Endothelial cell (in vitro differentiated cells): ENCODE results near the gene POLD3. TPM values are rescaled to one million over a fixed set of nuclear protein-coding genes. Genes with fewer than 3 reads are reported as not detected.
A peak's percentile ranks its signal among the peaks of the same experiment; 100 is the strongest.

Experiments used
- DNase-seq: peaks from one replicate; pipeline ENCODE4 v3.0.0; 2021; ENCODE audit warnings: low spot score
- H3K27ac Mint-ChIP-seq: one replicate; pipeline ENCODE4 v1.8.0; 2021; ENCODE audit warnings: mixed read lengths, inconsistent platforms; ENCODE audit not compliant: unreplicated experiment
- H3K27me3 Mint-ChIP-seq: one replicate; pipeline ENCODE4 v1.8.0; 2021; ENCODE audit warnings: mild to moderate bottlenecking, moderate library complexity, mixed read lengths, inconsistent platforms; ENCODE audit not compliant: unreplicated experiment
- H3K36me3 Mint-ChIP-seq: one replicate; pipeline ENCODE4 v1.8.0; 2021; ENCODE audit warnings: mild to moderate bottlenecking, low read depth, mixed read lengths, inconsistent platforms; ENCODE audit not compliant: unreplicated experiment
- H3K4me1 Mint-ChIP-seq: one replicate; pipeline ENCODE4 v1.8.0; 2021; ENCODE audit warnings: mild to moderate bottlenecking, mixed read lengths, inconsistent platforms; ENCODE audit not compliant: unreplicated experiment
- H3K4me3 Mint-ChIP-seq: one replicate; pipeline ENCODE4 v1.8.0; 2021; ENCODE audit warnings: mild to moderate bottlenecking, mixed read lengths, inconsistent platforms; ENCODE audit not compliant: unreplicated experiment
- H3K9me3 Mint-ChIP-seq: one replicate; pipeline ENCODE4 v1.8.0; 2021; ENCODE audit warnings: mixed read lengths, inconsistent platforms; ENCODE audit not compliant: unreplicated experiment
- total RNA-seq: library from RNA; stranded (reverse); fragmentation: NEBNext Ultra II Directional; extraction: Animal tissue kit (Norgen Biotek cat#: 25700); gene quantifications from one replicate; pipeline ENCODE4 v1.2.1, GENCODE V29; 2021; ENCODE audit not compliant: unreplicated experiment
- TF ChIP-seq, protein P1 (sequence below): fragments of 200-600 bp; sonication (generic); IDR thresholded peaks from one replicate; pipeline ENCODE4 v1.5.0; 2021; ENCODE audit warnings: antibody characterized with exemption; ENCODE audit not compliant: unreplicated experiment

The POLD3 gene
- total RNA-seq, 1 donor from 2014 or later: 16.0 TPM

DNA sequence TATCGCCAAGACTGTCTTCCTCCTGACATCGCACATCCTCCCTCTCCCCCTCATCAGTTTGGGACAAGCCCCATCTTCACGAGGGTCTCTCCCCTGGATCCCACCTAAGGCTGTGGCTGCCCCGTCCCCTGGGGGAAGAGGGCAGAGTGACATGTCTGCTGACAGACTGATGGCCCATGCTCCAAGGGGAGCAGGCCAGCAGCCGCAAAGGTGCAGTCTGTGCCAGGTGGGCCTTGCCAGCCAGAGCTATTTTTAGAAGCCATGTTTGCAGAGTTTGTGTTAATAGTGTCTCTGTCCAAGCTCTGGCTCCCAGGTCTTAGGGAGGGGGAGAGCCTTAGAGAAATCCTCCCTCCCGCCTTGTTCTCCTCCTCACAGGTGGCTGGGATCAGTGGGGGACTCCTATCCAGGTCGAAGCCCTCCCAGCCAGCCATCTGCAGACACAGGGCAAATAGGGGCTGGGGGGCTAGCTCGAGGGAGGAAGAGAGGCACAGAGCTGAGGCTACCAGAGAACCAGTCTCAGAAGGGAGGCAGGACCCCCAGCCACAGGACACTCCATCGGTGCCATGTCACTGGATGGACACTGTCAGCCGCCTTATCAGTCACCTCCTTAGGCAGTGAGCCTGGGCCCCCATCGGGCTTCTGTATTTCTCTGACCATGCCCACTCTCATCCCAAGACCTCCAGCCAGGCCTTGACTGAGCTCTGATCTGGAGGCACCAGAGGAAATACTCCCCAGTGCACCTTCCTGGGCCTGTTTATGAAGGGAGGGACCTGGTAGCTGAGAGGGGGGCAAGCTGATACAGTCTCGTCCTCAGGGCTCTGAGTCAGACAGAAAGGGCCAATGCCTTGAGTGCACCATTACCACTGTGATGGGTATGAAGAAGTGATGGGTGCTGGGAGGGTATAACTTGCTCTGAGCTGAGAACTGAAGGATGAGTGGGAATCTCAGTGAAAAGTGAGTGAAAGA is 89.6 kb downstream of the POLD3 start:
- Mint-ChIP-seq H3K27me3 (peaks cover 11% of the 10 kb centered on the region), H3K4me1 (peaks cover 2% of the 10 kb centered on the region), H3K4me3 (no peak overlapping the region), H3K9me3 (no peaks in the 10 kb centered on the region), H3K27ac (no peak overlapping the region), H3K36me3 (no peaks in the 10 kb centered on the region)
- DNase-seq: no peak
- TF ChIP-seq, protein P1, sequence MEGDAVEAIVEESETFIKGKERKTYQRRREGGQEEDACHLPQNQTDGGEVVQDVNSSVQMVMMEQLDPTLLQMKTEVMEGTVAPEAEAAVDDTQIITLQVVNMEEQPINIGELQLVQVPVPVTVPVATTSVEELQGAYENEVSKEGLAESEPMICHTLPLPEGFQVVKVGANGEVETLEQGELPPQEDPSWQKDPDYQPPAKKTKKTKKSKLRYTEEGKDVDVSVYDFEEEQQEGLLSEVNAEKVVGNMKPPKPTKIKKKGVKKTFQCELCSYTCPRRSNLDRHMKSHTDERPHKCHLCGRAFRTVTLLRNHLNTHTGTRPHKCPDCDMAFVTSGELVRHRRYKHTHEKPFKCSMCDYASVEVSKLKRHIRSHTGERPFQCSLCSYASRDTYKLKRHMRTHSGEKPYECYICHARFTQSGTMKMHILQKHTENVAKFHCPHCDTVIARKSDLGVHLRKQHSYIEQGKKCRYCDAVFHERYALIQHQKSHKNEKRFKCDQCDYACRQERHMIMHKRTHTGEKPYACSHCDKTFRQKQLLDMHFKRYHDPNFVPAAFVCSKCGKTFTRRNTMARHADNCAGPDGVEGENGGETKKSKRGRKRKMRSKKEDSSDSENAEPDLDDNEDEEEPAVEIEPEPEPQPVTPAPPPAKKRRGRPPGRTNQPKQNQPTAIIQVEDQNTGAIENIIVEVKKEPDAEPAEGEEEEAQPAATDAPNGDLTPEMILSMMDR: no peak

DNA sequence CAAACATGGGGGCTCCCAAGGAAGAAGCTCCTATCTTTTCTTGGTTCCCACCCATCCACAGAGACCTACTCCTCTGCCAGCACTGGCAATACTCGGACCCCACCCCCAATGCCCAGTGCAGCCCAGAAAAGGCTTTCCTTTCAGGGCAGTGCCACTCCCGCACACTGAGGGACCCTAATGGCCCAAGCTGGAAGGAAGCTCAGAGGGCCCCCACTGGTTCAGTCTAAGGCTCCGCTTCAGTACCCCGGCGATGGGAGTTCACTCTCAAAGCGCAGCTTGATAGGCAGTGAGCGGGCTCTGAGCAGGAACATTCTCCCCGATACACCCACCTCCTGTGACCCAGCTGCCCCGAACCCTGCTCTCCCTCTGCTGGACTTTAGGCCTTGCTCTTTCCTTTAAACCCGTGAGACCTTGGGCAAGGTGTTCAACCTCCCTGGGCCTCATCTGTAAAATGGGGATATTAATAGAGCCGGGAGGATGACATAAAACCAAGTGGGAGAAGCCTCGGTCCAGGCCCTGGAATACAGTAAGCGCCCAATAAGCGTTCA is 90.4 kb downstream of the POLD3 start:
- H3K27ac Mint-ChIP-seq: no peak overlapping the region
- TF ChIP-seq, protein P1: no peak
- DNase-seq: no peak
- no peak overlapping the region for H3K4me3 Mint-ChIP-seq
- no peaks in the 10 kb centered on the region for H3K36me3 Mint-ChIP-seq
- H3K9me3 Mint-ChIP-seq: no peaks in the 10 kb centered on the region
- peaks cover 11% of the 10 kb centered on the region for H3K27me3 Mint-ChIP-seq
- peaks cover 2% of the 10 kb centered on the region for H3K4me1 Mint-ChIP-seq

DNA sequence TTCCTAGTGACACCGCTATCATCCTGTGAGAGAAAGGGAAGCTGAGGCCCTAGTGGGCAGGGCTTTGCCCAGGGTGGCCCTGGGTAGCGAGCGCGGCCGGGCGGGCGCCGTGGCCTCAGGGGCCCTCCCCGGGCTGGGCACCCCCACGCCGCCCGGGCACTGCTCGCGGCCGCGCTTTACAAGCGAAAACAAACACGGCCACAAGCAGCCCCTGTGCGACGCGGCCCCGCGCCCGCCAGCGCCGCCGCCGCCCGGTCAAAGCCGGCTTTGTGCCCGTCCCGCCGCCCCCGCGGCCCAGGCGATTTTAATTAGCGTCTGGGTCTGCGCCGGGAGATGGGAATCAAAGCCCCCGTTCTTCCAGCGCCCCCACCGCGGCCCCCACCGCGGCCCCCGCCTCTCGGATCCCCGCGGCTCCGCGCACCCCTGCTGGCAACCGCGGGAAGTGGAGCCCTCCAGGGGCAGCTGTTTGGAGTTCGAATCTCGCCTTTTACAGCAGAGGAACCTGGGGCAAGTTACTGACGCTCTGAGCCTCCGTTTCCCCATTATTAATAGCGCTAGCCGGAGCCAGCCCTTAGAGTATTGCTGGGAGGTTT is 91.0 kb downstream of the POLD3 start:
- H3K9me3 Mint-ChIP-seq: no peaks in the 10 kb centered on the region
- H3K36me3 Mint-ChIP-seq: no peaks in the 10 kb centered on the region
- peaks cover 13% of the 10 kb centered on the region for H3K27me3 Mint-ChIP-seq
- peak; percentile 34 for DNase-seq
- no peak overlapping the region for H3K4me3 Mint-ChIP-seq
- TF ChIP-seq, protein P1: peak; percentile 56
- H3K4me1 Mint-ChIP-seq: peaks cover 5% of the 10 kb centered on the region
- H3K27ac Mint-ChIP-seq: no peak overlapping the region

DNA sequence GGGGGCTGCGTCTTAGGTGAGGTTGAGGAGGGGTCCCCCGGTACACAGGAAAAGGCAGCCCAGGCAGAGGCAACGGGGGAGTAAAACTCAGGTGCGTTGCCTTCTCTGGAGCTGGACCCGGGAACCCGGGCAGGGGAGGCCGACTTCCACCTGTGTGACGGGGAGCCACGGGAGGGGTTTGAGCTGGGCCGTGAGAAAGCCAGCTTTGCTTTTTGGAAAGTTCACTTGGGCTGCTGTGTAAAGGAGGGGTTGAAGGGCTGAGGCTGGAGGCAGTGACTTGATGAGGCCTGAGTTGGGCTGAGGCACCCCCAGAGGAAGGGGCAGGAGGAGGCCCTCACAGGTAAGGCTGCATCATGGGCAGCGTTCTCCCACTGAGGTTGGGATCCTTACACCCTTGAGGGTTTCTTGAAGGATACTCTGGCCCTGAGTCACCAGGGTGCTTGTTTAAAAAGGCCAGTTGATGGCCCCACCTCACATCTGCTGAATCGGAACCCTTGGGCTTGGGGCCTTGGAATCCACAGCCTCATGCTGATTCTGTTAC is 91.6 kb downstream of the POLD3 start:
- H3K9me3 Mint-ChIP-seq: no peaks in the 10 kb centered on the region
- H3K36me3 Mint-ChIP-seq: no peaks in the 10 kb centered on the region
- no peak for DNase-seq
- H3K27ac Mint-ChIP-seq: no peak overlapping the region
- TF ChIP-seq, protein P1: no peak
- H3K4me1 Mint-ChIP-seq: peaks cover 5% of the 10 kb centered on the region
- no peak overlapping the region for H3K4me3 Mint-ChIP-seq
- peaks cover 13% of the 10 kb centered on the region for H3K27me3 Mint-ChIP-seq
